ENCODE results near the gene SRPX2.

DNA sequence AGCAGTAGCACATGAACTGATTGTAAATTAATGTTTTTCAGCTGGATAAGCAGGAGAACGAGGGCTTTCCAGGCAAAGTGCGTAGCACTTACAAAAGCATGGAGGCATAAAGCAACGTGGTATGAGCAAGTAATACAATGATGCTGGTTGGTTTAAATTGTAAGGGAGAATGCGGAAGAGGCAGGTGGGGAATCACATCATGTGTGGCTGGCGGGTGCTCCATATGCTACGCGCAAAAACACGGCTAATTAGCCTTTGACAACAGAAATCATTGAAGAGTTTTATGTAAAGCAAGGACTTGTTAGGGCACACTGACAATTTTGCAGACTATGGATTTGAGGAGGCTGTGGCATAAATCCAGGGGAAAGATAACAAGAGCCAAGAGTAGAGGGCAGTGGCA is 73.4 kb downstream of the SRPX2 start:
- no peak for TF ChIP-seq POLR2AphosphoS5 (IDR thresholded peaks at IDR 0.05; ENCODE audit: borderline replicate concordance, low read depth, low read length)
- TF ChIP-seq EZH2 (IDR thresholded peaks at IDR 0.05): no peak

Measured in SK-N-MC (cell line).